SH-SY5Y (cell line): ENCODE data around the gene DDX60.

Source experiments
- GATA2 ChIP-seq: IDR thresholded peaks from 2 replicates; pipeline ENCODE4 v1.6.1; 2011; ENCODE audit warnings: mild to moderate bottlenecking, low read depth, low read length
- GATA3 ChIP-seq: IDR thresholded peaks from 2 replicates; pipeline ENCODE4 v1.6.1; 2011; ENCODE audit warnings: low read depth, mild to moderate bottlenecking, low read length, moderate library complexity

- TF ChIP-seq GATA2, result no peak
- TF ChIP-seq GATA3, result no peak
These were observed 76.6 kb downstream of the DDX60 start for GRCh38 chr4:168241953-168242352.
